DMS 273 treated with DMSO at 0.1 percent for 48 hours (cell line): ENCODE measurements around the gene C3orf62.
"Not testable (repeated sequence)": the region's sequence is repeated elsewhere in the genome, so short reads cannot be mapped to it uniquely, and the experiment has no call there.

Experiments used
- DNase-seq: peaks from one replicate; lab custom pipeline; 2025; lab: John Stamatoyannopoulos, UW

C3orf62 gene

GRCh38 chr3:49269443-49270155 is 7.4 kb downstream of the C3orf62 start:
- DNase-seq = no peak

DNA sequence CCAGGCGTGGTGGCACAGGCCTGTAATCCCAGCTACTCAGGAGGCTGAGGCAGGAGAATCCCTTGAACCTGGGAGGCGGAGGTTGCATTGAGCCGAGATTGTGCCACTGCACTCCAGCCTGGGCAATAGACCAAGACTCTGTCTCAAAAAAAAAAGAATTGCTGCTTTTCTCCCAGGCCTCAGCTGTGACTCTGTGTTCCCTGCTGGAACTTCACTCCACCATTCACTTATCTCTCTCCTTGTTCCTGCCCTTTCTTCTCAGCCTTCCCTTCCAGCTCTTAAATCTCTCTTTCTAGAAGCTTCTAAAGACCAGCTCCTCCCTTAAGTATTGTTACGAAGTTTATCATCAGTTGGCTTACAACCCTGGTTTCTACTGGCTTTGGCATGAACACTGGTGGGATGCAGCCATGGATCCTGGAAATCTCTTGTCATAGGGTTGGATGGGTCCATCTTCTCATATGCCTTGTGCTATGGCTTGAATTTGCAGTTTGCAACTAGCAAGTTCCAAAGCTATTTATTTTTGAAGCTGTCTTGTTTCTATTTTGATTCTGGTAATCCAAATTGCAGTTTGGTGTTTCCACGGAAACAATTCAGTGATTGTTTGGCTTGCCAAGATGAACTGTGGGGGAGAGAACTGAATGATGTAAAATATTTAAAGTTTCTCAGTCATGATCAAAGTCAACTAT is 10.5 kb downstream of the C3orf62 start:
- DNase-seq = no peak

- DNase-seq = no peak
These were observed 11.2 kb downstream of the C3orf62 start for GRCh38 chr3:49265661-49266386.

DNA sequence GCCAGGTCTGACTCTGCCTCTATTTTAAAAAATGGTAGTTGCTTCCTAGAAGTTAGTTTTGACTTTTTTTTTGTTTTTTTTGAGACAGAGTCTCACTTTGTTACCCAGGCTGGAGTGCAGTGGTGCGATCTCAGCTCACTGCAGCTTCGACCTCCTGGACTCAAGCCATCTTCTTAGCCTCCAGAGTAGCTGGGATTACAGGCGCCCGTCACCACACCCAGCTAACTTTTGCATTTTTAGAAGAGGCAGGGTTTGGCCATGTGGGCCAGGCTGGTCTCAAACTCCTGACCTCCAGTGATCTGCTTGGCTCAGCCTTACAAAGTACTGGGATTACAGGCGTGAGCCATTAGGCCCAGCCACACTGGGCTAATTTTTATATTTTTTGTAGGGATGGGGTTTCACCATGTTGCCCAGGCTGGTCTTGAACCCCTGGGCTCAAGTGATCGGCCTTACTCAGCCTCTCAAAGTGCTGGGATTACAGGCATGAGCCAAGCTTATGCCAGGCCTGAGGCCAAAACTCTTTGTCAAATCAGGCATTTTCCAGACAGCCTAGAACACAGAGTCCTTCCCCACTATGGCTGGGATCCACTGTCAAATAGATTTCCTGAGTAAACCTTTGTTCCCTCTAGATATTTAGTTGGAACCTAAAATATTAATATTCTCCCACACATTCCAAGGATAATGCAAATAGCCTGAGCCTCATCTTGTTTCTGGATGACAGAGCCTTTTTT is 13.7 kb downstream of the C3orf62 start:
- no peak for DNase-seq

GRCh38 chr3:49260806-49261324 is 16.2 kb downstream of the C3orf62 start:
- DNase-seq = no peak

DNA sequence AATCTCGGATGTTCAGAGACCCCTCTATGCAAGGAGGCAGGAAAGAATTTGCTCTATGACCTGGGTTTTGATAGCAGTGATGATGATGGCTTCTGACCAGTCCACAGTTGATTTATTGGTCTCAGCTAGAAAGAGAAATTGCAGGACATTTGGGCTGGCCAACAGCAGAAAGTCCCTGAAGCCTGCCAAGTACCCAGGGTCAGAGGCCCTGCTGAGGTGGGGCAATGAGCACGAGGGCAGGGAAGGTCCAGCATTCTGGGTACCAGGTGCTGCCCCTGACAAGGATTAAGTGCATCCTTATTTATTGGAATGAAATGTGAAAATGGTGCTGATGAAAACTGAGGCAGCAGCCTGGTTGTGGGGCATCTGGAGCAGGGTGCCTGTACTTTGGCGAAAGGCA is 19.8 kb downstream of the C3orf62 start:
- DNase-seq = no peak

- no peak for DNase-seq
These were observed 21.1 kb downstream of the C3orf62 start for GRCh38 chr3:49255718-49256511.

GRCh38 chr3:49255112-49255511 is 21.9 kb downstream of the C3orf62 start:
- DNase-seq = no peak

DNA sequence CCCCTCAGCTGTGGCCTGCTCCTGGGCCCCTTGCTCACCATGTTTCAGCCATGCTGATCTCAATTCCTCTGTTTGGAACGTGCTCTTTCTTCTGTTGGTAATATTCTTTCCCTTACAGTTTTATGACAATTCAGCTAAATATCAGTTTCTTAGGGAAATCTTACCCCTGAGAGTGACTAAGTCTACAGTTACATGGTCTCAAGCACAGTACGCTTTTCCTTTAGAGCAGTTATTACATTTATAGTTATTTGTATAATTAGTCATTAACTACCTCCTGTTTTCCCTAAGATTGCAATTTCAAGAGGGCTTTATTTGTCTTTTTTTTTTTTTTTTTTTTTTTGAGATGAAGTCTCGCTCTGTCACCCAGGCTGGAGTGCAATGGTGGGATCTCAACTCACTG is 23.5 kb downstream of the C3orf62 start:
- DNase-seq = no peak

- DNase-seq = no peak
These were observed 28.2 kb downstream of the C3orf62 start for GRCh38 chr3:49248840-49249227.

DNA sequence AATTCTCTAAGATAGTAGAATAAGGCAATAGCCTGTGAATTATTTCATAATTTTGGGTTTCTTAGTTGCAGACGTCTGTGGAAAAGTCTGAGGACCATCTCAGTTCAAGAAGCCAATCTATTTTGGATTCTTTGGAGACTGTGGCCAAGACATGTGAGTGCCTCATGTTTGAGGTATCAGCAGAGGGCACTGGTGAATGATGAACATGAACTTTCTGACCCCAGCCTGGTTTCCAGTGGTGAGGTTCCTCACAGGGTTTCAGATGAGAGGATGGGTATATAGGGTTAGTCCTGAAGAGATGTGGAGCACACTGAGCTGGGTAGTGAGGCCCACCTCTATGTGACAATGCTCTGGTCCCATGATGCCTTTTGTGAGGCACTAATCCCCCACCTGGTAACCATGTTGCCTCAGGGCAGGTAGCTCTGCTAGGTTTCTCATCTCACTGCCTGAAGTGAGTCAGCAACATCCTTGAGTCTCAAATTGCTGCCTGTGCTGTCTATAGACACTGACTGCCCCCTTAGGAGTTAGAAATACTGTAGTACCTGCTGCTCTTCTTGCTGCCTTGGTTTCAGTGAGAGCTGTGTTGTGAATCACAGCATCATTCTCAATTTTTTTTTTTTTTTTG is 32.3 kb downstream of the C3orf62 start:
- DNase-seq = no peak

- not testable (repeated sequence) for DNase-seq
These were observed 36.9 kb downstream of the C3orf62 start for GRCh38 chr3:49240091-49240490.

- DNase-seq = no peak
These were observed 38.5 kb downstream of the C3orf62 start for GRCh38 chr3:49238274-49239127.

GRCh38 chr3:49237344-49237743 is 39.7 kb downstream of the C3orf62 start:
- DNase-seq = no peak

- no peak for DNase-seq
These were observed 40.8 kb downstream of the C3orf62 start for GRCh38 chr3:49236226-49236625.

GRCh38 chr3:49228817-49229216 is 48.2 kb downstream of the C3orf62 start:
- not testable (repeated sequence) for DNase-seq

DNA sequence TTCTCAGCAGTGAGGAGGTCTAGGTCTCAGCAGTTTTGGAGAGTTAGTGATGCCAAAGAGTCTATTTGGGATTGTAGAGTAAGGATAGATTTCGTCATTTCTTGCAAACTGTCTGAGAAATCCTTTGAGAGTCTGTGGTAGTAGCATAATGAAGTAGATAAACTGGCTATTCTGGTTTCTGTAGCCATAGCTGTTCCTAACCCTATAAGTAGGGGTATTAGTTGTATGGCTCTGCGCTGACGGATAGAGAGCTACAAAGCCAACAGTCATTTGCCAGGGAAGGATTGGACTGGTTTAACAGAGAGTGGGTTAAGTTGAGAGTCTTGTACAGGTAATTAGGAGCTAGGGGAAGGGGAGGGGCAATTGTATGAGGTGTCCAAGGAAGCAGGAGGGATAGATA is 55.0 kb downstream of the C3orf62 start:
- no peak for DNase-seq

GRCh38 chr3:49220985-49221563 is 56.0 kb downstream of the C3orf62 start:
- DNase-seq = not testable (repeated sequence)

GRCh38 chr3:49219132-49219531 is 57.9 kb downstream of the C3orf62 start:
- DNase-seq = no peak
